Suprapubic skin (tissue), 4 donors: ENCODE data around the gene BAHD1. TPM values are rescaled to one million over a fixed set of nuclear protein-coding genes. Genes with fewer than 3 reads are reported as not detected.

ENCODE experiments used
- DNase-seq, 2 donors: peaks; one replicate each; pipeline ENCODE4 v3.0.0-alpha.2; 2019; ENCODE audit warnings: low spot score in 2 of 2
- H3K27ac ChIP-seq: fragments of 200-600 bp; sonication (generic); one replicate; pipeline ENCODE4 v1.5.1; 2019
- H3K27me3 ChIP-seq: fragments of 200-600 bp; sonication (generic); one replicate; pipeline ENCODE4 v1.5.1; 2019
- H3K36me3 ChIP-seq: fragments of 200-600 bp; sonication (generic); one replicate; pipeline ENCODE4 v1.5.1; 2019
- H3K4me1 ChIP-seq: fragments of 200-600 bp; sonication (generic); one replicate; pipeline ENCODE4 v1.5.1; 2019
- H3K4me3 ChIP-seq: fragments of 200-600 bp; sonication (generic); one replicate; pipeline ENCODE4 v1.5.1; 2019; ENCODE audit warnings: mild to moderate bottlenecking
- H3K9me3 ChIP-seq: fragments of 200-600 bp; sonication (generic); one replicate; pipeline ENCODE4 v1.5.1; 2019
- CTCF ChIP-seq, 2 donors: fragments of 200-600 bp in 1 of 2; fragments of 450-650 bp in 1 of 2; sonication (generic) in 1 of 2; IDR thresholded peaks; one replicate each; pipeline ENCODE4 v1.5.1; 2016 to 2019; ENCODE audit warnings: antibody characterized with exemption in 2 of 2, mild to moderate bottlenecking in 1 of 2, moderate library complexity in 1 of 2
- EP300 ChIP-seq: sonication (generic); formaldehyde crosslinking; IDR thresholded peaks from one replicate; pipeline ENCODE4 v1.6.1; 2017; ENCODE audit warnings: antibody characterized with exemption
- POLR2A ChIP-seq, 2 donors: fragments of 450-650 bp; IDR thresholded peaks; one replicate each; pipeline ENCODE4 v1.6.1; 2017; ENCODE audit warnings: antibody characterized with exemption in 2 of 2, mild to moderate bottlenecking in 2 of 2, moderate library complexity in 2 of 2
- POLR2AphosphoS5 ChIP-seq, 3 donors: sonication (generic); formaldehyde crosslinking; IDR thresholded peaks; one replicate each; pipeline ENCODE4 v1.6.1; 2017; ENCODE audit warnings: antibody characterized with exemption in 3 of 3
- WGBS: methylation state at CpG from one replicate; pipeline ENCODE4 v1.1.5; 2018; 5-methylcytosine and 5-hydroxymethylcytosine counted together
- total RNA-seq, 4 donors: library from RNA; depleted of rRNA; stranded (reverse); fragments of >200 nt; gene quantifications; one replicate each; pipeline ENCODE4 v1.1.0, GENCODE V29; 2016

BAHD1 gene
- total RNA-seq, 4 donors from 2014 or later, result 16.8 to 24.6 (median 19.2) TPM

GRCh38 chr15:40469776-40470390 is 29.1 kb downstream of the BAHD1 start:
- Histone ChIP-seq H3K4me3 (peak overlapping the region; percentile 92), H3K4me1 (peaks cover 37% of the 10 kb centered on the region), H3K9me3 (no peaks in the 10 kb centered on the region), H3K27me3 (no peaks in the 10 kb centered on the region), H3K36me3 (peaks cover 24% of the 10 kb centered on the region), H3K27ac (peak overlapping the region; percentile 65)
- TF ChIP-seq CTCF (IDR thresholded peaks at IDR 0.05), result no peak
- no peak for TF ChIP-seq POLR2AphosphoS5 (IDR thresholded peaks at IDR 0.05)
- TF ChIP-seq POLR2A (IDR thresholded peaks at IDR 0.05), result no peak
- TF ChIP-seq EP300, result no peak
- 83% methylated on average over 7 of the region's 7 CpGs for WGBS
- DNase-seq, result no peak

DNA sequence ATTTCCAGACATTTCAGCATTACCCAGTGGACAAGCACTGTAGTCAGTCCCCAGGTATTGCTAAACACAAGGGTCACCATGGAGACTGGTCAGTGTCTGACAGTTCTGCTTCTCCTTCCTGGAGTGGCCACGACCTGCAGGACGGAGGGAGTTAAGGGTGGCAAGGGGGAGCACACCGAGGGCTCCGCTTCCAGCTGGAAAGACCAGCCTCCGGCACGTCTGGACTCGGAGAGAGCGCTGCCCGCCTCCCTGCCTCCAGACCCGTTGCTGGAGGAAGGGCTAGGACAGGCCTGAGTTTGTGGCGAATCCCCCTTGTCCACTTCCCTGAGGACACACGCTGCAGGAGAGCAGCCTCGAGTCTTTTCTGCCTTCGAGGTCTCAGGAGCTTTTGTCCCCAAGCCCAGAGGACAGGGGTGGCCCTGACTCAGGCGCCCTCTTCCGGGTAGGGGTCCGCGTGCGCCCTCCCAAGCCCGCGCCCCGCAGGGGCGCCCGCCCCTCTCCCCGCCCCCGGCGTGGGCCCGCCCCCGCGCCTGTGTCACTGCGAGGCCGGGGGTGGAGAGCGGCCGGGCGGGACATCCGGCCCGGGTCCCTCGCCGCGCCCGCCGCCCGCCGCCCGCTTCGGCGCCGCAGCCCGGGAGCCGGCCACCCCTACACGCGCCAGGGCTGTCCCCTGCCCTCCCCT is 29.8 kb downstream of the BAHD1 start, which contains the start of gene CHST14:
CHST14 (plus strand) TSS at position 562 of the 682 bp plus-strand sequence. CDS start 230 bp downstream, outside the sequence.
- TF ChIP-seq POLR2AphosphoS5 (IDR thresholded peaks at IDR 0.05), result no peak
- no peak for TF ChIP-seq CTCF (IDR thresholded peaks at IDR 0.05)
- no peak for TF ChIP-seq EP300
- no peak for TF ChIP-seq POLR2A (IDR thresholded peaks at IDR 0.05)
- H3K4me1 ChIP-seq, result peaks cover 37% of the 10 kb centered on the region
- H3K4me3 ChIP-seq, result peak within 1 kb of the TSS; percentile 92
- peak in 1 of 2 donors; percentile 73 for DNase-seq
- no peaks in the 10 kb centered on the region for H3K27me3 ChIP-seq
- no peaks in the 10 kb centered on the region for H3K9me3 ChIP-seq
- peak within 1 kb of the TSS; percentile 65 for H3K27ac ChIP-seq
- WGBS, result 9% methylated on average over 9 of the region's 52 CpGs
- peaks cover 17% of the 10 kb centered on the region for H3K36me3 ChIP-seq

DNA sequence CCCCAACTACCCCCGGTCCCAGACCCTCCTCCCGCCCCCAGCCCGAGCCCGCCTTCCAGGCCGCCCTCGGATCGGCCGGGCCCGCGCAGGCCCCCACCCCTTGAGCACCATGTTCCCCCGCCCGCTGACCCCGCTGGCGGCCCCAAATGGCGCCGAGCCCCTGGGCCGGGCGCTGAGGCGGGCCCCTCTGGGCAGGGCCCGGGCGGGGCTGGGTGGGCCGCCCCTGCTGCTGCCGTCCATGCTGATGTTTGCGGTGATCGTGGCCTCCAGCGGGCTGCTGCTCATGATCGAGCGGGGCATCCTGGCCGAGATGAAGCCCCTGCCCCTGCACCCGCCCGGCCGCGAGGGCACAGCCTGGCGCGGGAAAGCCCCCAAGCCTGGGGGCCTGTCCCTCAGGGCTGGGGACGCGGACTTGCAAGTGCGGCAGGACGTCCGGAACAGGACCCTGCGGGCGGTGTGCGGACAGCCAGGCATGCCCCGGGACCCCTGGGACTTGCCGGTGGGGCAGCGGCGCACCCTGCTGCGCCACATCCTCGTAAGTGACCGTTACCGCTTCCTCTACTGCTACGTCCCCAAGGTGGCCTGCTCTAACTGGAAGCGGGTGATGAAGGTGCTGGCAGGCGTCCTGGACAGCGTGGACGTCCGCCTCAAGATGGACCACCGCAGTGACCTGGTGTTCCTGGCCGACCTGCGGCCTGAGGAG is 30.5 kb downstream of the BAHD1 start:
- TF ChIP-seq POLR2AphosphoS5 (IDR thresholded peaks at IDR 0.05), result no peak
- no peak for TF ChIP-seq EP300
- TF ChIP-seq POLR2A (IDR thresholded peaks at IDR 0.05), result no peak
- TF ChIP-seq CTCF (IDR thresholded peaks at IDR 0.05), result no peak
- no peaks in the 10 kb centered on the region for H3K9me3 ChIP-seq
- H3K4me1 ChIP-seq, result peaks cover 34% of the 10 kb centered on the region
- DNase-seq, result peak in 1 of 2 donors; percentile 69
- peaks cover 12% of the 10 kb centered on the region for H3K36me3 ChIP-seq
- 4% methylated on average over 16 of the region's 60 CpGs for WGBS
- no peaks in the 10 kb centered on the region for H3K27me3 ChIP-seq
- H3K4me3 ChIP-seq, result peak overlapping the region; percentile 92
- H3K27ac ChIP-seq, result peak overlapping the region; percentile 65

GRCh38 chr15:40471808-40472150 is 31.0 kb downstream of the BAHD1 start:
- TF ChIP-seq POLR2AphosphoS5 (IDR thresholded peaks at IDR 0.05) (no peak), EP300 (no peak), POLR2A (IDR thresholded peaks at IDR 0.05) (no peak), CTCF (IDR thresholded peaks at IDR 0.05) (no peak)
- Histone ChIP-seq H3K27ac (peak overlapping the region; percentile 65), H3K4me3 (peak overlapping the region; percentile 92), H3K4me1 (peaks cover 28% of the 10 kb centered on the region), H3K27me3 (no peaks in the 10 kb centered on the region), H3K36me3 (peaks cover 7% of the 10 kb centered on the region), H3K9me3 (no peaks in the 10 kb centered on the region)
- WGBS, result 4% methylated on average over 16 of the region's 16 CpGs
- no peak for DNase-seq
